ENCODE data around the gene QRICH1.

The QRICH1 gene

DNA sequence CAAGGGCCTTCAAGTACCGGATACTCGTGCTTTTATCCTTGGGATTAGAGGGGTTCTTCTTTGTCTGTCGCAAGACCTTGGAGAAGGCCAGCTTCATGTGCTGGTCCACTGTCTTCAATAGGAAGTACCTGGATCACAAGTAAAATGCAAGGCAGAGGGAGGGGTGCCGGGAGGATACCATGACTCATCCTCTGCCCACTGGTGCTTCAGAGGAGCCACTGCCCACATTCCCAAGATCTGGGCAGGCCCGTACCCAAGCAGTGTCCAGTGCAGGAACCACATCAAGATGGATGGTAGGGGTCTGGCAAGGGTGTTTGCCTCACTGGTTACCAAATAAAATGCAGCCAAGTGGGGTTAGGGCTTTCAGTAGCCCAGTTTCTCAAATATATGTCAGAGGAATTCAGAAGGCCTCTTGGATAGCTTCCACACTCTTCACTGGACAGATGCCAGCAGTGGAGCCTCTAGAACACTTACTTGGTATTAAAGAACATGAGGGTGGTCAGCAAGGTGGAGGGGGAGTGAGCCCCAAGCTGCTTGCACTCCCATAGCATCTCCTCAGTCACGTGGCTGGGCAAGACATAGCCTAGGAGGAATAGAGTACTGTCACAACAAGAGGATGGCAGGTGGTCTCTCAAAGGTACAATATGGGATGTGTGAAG lies 61.1 kb downstream of the QRICH1 start:
- DNase-seq (ENCODE audit: low read depth in 2 of 2), result no peak

DNA sequence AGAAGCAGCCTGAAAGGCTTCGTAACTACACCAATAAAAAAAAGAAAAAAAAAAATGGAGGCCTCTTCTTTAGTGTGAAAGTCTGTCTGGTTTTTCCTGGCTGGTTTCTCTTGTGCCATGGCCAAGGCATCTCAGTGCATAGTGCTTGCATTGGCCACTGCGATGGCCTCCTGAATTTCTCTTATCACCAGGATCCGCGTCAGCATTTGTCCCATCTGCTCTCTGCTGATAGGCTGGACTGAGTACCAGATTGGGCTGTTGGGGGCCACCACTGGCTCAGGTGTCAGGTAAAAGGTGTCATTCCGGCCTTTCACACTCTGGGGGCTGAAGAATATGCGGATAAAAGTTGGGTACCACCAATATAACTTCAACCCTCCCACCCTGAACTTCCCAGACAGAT lies 63.5 kb downstream of the QRICH1 start:
- DNase-seq (ENCODE audit: low read depth in 2 of 2), result no peak

DNA sequence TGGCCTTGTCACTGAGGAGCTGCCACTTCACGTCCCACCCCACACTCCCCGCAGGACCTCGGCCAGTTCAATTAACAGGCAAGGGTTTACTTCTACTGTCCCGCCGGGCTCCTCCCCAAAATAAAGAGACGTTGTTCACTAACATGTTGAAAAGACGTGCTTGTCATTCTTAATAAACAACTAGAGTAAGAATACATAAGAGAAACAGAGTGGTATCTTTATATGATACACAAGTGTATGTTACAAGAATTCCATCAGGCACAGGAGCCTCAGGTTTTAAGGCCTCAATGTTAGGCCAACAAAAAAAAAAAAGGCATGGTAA lies 64.3 kb downstream of the QRICH1 start:
- DNase-seq (ENCODE audit: low read depth in 2 of 2), result no peak

DNA sequence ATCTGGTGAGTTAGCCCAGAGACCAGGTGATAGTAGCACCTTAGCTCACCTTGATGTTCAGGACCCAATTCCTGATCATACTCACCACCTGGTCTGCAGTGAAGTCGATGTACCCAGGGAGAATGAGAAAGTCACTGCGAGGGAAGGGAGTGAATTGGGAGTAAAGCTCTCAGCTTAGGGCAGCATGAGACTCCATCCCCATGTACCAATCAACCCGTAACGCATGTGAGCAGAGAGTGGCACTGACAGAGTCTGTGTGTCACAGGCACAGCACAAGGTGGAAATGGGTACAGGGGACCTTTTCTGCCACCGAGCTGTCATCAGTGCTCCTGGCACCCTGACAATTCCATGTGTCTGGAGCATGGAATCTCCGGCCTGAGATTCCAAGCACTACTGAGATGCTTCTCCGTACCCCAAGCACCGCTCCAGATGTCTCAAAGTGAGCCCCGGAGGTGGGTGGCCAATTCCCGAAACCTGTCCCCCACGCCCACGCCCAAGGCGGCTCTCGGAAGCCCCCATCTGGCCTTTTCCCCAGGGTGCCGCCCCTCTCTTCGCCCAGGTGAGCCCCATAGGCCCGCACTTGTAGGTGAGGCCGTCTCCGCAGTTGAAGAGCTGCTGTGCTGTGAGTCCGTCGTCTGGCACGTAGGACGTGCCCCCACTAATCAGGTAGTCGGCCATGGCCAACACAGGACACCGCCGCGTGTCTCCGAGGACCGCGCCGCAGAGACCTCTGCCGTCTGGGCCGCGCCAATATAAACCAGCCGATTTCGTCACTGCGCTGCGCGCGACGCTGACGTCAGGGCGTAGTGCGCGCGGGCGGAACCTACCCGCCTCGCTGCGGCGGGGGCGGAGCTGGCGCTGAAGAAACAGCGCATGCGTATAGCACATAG lies 65.0 kb downstream of the QRICH1 start, which contains the start of gene IMPDH2:
TSS of gene IMPDH2 (minus strand) at position 726 of the 890 bp plus-strand sequence. CDS start at position 678, 48 bp downstream.
- DNase-seq (ENCODE audit: low read depth in 2 of 2), result peak; percentile 89

DNA sequence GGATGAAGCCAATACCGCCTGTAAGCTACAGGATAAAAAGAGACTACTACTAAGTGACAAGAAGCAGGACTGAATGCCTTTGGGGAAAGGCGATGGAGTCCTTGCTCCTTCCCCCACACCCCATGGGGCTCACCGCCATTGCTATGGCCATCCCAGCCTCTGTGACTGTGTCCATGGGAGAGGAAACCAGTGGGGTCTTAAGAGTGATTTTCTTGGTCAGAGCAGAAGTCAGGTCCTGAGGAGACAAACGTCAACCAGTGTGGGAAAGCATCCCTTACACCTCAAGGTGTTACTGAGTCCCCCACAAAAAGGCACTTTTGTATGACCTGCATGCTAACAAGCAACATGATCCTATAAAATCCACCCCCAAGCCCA lies 65.6 kb downstream of the QRICH1 start:
- DNase-seq (ENCODE audit: low read depth in 2 of 2), result no peak

DNA sequence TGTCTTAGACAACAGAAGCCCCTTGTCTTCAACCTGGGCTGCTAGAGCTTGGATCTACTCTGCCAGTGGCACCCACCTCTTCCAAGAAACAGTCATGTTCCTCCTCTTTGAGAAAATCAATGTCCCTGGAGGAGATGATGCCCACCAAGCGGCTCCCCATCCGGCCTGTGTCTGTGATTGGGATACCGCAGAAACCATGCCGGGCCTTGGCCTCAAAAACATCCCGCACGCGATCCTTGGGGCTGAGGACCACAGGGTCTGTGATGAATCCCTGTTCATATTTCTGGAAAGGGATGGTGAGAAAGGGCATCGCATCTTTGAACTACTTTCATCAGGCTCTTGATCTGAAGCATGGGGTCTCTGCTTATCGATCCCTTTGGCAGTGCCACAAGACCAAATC lies 66.2 kb downstream of the QRICH1 start:
- no peak for DNase-seq (ENCODE audit: low read depth in 2 of 2)

DNA sequence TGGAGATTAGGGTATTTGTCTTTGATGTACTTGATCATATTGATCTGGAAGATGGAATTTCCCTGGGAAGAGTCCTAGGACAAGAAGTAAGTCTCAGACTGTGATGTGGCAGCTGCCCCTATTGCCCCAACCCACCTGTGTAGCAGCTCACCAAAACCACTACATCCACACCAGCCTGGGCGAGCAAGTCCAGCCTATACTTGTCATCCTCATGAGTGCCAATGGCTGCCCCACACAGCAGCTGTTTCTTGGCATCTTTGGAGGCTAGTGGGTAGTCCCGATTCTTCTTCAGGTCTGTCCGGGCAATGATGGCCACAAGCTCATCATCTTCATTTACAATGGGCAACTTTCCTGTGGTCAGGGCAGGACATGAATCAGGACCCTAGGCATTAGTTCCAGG lies 67.3 kb downstream of the QRICH1 start:
- DNase-seq (ENCODE audit: low read depth in 2 of 2), result no peak

DNA sequence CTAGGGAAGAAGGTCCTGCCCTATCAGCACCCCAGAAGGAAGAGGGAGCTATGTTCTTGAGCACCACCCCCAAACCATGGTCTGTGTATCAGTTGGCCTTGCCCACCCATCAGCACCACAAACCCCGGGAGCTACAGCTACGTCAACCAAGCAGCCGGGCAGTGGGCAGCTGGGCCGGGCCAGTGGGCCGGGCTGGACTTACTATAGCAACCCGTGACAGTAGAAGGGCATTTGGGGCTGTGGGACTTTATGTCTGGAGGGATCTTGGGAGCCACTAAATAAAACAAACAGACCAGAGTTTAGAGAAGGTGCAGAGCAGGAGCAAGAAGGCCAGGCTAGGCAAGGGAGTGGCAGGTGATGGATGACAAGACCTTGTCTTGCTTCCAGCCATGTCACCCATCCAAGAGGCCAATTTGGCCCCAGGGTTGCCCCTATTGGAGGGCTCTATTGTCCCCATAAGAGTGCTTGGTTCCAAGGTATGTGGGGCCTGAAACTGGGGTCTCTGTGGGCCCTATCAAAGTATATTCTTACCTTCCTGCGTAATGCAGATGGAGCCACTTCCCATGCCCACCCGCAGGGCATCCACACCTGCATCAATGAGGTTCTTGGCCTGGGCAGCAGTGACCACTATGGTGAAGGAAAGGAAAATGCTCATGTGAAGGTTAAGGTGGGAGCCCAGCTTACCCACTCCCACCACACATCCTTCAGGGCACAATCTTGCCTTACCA lies 67.9 kb downstream of the QRICH1 start:
- no peak for DNase-seq (ENCODE audit: low read depth in 2 of 2)

DNA sequence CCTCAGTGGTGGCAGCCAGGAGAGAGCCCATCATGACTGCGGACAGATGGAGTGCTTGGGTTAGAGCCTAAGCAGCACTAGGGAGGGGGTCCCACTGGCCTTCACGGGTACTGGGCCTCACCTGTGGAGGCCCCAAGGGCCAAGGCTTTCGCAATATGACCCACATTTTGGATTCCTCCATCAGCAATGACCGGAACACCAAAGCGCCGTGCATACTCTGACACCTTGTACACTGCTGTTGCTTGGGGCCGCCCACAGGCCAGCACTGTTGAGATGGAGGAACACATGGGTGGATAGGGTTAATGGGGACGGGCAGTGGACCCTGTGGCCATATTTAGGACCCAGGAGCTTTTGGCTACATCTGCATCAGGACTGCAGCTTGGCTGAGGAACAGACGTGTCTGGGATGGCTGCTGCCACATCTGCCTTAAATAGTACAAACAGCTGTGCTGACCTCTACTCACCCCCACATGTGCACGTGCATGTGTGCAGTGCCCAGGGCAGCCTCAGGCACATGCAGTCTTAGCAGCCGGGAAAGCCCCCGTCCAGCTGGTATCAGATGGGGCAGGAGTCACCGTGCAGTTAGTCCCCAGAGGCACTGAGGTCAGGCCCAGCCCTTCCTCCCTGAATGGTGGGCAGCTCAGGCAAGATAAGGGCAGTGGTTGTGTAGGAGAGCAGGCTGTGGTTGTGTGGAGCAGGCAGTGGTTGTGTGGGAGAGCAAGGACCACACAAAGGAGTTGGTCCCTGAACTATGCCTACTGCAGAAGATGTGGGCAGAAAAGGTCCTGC lies 68.7 kb downstream of the QRICH1 start:
- no peak for DNase-seq (ENCODE audit: low read depth in 2 of 2)

DNA sequence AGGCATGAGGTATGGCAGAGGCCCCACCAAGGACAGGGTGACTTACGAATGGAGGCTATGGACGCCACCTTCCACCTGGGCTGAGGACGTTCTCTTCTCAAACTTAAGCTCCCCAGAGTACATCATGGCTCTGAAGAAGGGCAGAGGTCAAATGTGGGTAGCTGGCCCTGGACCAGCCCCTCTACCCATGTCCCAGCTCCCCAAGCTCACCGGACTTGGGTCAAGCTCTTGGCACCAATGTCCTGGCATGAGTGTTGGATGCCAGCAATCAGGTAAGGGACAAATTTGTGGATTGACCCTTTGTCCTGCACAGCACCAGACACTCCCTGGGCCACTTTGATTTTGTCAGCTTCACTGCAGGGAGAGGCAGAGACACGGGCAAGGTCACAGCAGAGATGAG lies 69.4 kb downstream of the QRICH1 start:
- no peak for DNase-seq (ENCODE audit: low read depth in 2 of 2)

DNA sequence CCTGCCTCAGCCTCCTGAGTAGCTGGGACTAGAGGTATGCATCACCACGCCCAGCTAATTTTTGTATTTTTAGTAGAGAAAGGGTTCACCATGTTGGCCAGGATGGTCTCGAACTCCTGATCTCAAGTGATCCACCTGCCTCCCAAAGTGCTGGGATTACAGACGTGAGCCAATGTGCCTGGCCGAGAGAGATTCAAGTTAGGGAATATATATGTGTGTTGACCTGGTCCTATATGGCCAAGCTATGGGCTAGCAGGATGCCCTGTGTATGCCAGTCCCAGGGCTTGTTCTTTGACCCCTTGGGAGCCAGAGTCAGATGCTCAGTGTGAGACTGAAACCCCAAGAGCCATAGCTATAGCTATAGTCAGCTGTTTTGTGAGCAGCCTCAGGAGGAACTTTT lies 70.1 kb downstream of the QRICH1 start:
- no peak for DNase-seq (ENCODE audit: low read depth in 2 of 2)

DNA sequence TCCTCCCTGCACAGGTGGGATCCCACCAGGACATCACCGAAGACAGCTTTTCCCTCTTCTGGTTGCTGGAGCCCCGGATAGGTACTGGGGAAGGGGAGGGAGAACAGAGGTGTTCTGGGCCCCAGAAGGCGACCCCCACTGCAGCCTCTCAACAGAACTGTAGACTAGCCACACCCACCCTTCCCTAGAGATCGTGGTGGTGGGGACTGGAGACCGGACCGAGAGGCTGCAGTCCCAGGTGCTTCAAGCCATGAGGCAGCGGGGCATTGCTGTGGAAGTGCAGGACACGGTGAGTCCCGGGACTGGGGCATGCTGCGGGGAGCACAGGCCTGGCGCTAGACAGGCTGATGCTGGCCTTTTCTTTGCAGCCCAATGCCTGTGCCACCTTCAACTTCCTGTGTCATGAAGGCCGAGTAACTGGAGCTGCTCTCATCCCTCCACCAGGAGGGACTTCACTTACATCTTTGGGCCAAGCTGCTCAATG lies 71.1 kb downstream of the QRICH1 start:
- DNase-seq (ENCODE audit: low read depth in 2 of 2), result no peak

DNA sequence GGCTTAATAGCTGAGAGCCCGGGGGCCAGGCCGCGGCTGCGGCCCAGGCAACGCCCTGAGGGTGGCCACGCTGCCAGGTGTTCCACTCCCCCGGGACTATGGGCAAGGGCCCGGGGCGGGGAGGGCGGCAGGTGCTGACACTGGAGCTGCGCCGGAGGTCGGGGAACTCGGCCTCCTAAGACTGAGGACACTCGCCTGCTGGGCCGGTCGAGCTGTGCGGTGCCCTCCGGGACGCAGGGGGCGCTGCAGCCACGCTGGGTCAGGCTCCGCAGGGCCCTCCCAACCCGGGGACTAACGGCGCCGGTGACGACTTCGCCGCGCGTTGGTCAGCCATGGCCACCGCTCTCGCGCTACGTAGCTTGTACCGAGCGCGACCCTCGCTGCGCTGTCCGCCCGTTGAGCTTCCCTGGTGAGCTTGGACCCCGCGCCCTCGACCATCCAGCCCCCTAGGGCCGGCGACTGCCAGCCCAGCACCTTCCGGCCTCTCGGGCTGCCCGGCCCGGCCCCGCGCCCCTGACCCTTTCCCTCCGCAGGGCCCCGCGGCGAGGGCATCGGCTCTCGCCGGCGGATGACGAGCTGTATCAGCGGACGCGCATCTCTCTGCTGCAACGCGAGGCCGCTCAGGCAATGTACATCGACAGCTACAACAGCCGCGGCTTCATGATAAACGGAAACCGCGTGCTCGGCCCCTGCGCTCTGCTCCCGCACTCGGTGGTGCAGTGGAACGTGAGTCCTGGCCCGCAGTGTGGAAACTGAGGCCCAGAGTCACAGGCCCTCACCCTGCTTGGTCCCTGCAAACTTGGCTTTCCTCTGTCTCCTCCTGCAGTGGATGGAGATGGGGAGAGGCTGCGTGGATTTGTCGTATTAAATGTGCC lies 71.8 kb downstream of the QRICH1 start, which contains the start of gene NDUFAF3:
TSS of gene NDUFAF3 (plus strand) at position 309 of the 875 bp plus-strand sequence. CDS start at position 333, 24 bp downstream.
- peak; percentile 90 to 96 for DNase-seq (ENCODE audit: low read depth in 2 of 2)

DNA sequence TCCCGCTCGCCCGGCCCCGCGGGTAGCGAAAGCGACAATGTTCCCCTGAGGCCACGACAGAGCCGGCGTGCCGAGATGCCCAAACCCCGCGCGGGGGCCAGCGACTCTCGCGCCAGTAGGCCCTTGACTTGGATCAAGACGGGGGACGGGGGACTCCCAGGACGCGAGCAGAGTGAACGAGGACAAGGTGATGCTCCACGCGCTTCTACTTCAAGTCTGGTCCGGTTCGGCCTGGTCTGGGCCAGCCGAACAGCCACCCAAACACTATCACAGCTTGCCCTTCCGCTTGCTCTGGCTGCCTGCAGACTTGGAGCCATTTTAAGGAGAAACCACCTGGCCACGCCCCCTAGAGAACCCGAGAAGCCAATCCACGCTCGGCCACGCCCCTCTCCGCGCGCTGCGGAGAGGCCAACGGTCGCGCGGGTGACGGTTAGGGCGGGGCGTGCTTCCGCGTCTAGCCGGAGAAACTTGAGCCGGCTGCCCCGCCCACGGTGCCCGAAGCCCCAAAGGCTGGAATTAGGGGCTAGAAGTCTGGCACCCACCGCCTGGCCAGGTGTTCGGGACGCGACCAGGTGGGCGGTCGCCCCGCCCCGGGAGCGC lies 72.6 kb downstream of the QRICH1 start:
- peak; percentile 99 for DNase-seq (ENCODE audit: low read depth in 2 of 2)

DNA sequence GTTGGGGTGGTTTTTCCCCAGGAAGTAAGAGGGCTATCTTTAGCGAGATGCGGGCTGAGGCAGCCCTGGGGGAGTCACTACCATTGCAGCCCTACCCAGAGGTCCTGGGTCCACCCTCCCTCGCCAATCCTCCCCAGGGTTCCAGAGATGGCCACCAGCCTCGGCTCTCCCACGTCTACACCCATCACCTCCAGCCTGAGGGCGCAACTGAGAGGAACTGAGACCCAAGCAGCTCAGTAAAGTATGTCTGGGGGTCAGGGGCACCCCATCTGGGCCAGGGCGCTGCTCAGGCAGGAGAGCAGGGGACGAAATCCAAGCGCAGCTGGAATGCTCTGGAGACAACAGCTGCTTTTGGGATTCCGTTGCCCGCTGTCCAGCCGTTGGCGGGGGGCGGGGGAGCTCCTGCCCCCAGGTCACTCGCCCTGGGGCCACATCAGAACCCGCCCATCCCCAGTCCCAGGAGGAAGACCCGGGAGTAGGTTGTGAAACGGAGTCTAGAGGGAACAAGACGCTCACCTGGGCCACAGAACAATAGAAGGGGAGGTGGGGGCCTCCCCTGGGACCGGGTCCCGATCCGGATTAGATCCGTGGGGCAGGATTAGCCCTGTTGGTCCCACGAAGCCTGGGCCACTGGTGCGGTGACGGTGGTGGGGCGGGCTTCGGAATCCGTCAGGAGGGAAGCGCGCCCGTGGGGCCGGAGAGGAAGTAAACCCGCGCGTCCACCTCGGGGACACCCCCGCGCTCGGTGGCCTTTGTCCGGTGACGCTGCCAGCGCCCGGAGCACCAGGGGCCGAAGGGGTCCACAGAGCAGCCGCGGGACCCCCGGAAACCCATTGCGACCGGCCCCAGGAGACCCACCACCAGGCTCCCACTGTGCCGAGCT lies 73.3 kb downstream of the QRICH1 start:
- DNase-seq (ENCODE audit: low read depth in 2 of 2), result no peak

DNA sequence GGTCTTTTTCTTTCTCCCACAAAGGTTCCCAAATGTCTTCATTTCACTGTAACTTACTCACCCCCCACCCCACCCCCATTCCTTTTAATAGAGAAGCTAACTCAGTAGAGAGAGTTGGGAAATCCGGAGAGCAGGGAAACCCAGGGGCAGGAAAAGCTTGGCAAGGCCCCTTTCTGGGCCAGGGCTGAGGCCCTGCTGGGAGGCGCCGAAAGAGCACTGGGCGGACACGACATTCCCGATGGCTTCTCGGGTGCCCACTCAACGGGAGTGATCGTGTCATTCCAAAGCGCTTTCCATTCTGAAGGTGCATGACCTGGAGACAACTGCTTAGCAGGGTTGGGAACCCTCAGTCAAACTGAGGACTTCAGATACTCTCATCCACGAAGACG lies 73.9 kb downstream of the QRICH1 start:
- DNase-seq (ENCODE audit: low read depth in 2 of 2), result no peak

DNA sequence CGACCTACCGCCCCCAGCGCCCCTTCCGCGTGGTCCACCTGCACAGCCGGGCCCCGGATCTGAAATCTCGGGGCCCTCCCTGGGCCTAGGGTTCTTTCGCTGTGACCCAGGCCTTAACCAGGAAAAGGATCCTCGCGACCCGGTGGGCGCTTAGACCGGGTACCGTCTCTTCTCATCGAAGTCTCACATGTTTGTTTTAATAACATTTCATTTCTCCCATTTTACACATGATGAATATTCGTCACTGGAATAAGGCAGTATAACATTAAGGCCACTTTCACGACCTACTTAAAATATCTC lies 75.2 kb downstream of the QRICH1 start:
- DNase-seq (ENCODE audit: low read depth in 2 of 2), result no peak

DNA sequence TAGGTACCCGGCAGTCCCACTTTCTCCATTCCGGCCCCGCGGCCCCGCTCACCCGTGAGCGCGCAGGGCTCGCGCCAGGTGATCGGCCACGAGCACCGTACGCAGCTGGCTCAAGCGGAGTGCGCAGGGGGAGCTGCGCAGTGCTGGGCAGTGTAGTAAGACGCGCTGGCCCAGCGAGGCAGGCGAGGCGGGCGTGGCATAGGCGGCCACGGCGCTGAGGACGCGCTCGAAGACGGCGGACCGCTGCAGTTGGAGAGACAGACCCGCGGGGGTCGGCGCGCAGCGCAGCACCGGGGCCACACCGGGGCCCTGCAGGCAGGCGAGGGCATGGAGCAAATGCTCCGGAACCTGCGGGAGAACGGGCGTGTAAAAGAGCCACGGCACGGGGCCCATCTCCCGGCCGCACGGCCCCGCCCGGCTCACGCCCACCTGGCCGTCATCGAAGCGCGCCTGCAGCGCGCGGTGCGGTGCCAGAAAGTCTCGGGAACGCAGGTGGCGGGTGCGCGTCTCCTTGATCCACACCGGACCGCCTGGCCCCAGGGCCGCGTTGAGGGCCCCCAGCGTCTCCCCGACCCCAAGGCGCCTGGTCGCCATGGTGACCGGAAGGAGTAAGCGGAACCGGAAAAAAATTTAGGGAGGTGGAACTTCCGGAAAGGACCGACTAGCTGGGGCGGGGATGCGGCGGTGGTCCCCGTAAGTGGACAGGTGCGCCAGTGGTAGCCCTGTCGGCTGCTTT lies 75.7 kb downstream of the QRICH1 start, which contains the start of gene DALRD3:
TSS of gene DALRD3 (minus strand) at position 610 of the 736 bp plus-strand sequence. CDS start at position 594, 16 bp downstream.
- peak in 1 of 2 donors; percentile 52 for DNase-seq (ENCODE audit: low read depth in 2 of 2)

Data from stimulated activated CD4-positive, alpha-beta T cell treated with anti-CD3 and anti-CD28 coated beads, Interleukin-4, amount 100 ng/mL, for 48 hours (primary cell).